ENCODE data around the gene DDX6. TPM values are rescaled to one million over a fixed set of nuclear protein-coding genes. Genes with fewer than 3 reads are reported as not detected.

DDX6 gene
- total and polyA plus RNA-seq, 9 of the 15 experiments (the other 6 are each of a cell fraction or from before 2014, with no cell fraction given), result 10.0 to 102 (median 58.2) TPM

DNA sequence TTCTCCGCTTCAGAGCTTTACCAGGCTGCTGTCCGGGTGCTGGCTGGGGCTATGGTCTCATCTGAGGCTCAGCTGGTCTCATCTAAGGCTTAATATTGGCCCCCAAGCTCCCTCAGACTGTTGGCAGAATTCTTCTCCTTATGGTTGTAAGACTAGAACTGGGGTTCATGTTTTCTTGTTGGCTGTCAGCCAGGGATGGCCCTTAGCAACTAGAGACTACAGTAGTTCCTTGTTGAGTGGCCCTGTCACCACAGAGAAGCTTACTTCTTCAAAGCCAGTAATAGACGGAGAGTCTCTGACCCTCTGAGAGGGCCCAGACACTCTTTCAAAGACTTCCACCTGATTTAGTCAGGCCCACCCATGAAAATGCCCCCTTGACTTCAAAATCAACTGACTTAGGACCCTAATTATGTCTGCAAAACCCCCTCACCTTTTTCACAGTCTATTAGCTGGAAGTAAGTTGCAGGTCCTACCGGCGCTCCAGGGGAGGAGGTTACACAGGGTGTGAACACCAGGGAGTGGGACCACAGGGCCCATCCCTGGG, 87.3 kb downstream of the DDX6 start:
- no peaks in the 10 kb centered on the region for H3K27me3 ChIP-seq (ENCODE audit: control insufficient read depth in 2 of 2, insufficient read depth in 2 of 2, low read length in 2 of 2)
- no peak overlapping the region for H3K4me3 ChIP-seq
- FAIRE-seq (no peak), DNase-seq (ENCODE audit: extremely low read depth in 1 of 4, low spot score in 3 of 4) (peak in 2 of 4 experiments; percentile 8 to 53), ATAC-seq (peak; percentile 54; the same call in 2 of the 3 replicates)
- H3K9me1 ChIP-seq (ENCODE audit: control insufficient read depth, insufficient read depth, low read length), result no peaks in the 10 kb centered on the region
- no peak overlapping the region for H3K9ac ChIP-seq (ENCODE audit: insufficient read depth in 1 of 2, low read depth in 2 of 2, low read length in 2 of 2)
- H3K4me2 ChIP-seq (ENCODE audit: insufficient read depth, low read length), result no peak overlapping the region
- peak overlapping the region; percentile 47 for H2AFZ ChIP-seq (ENCODE audit: low read depth, low read length)
- H3K9me3 ChIP-seq (replicated peaks; ENCODE audit: control insufficient read depth, insufficient read depth, low read depth, low read length), result no peaks in the 10 kb centered on the region
- 71% methylated on average over 5 of the region's 5 CpGs for WGBS (ENCODE audit: insufficient coverage, low coverage, missing lambda C conversion rate)
- no peaks in the 10 kb centered on the region for H3K79me2 ChIP-seq (ENCODE audit: control insufficient read depth, insufficient read depth, low read length)
- BruUV-seq (replicated peaks), result no TSS peak
- CTCF ChIA-PET (ENCODE audit: low intra/inter-chr PET ratio), result no interaction called here
- H4K20me1 ChIP-seq (replicated peaks; ENCODE audit: control insufficient read depth, insufficient read depth, low read length), result no peaks in the 10 kb centered on the region
- in situ Hi-C loops (cut with MboI) (no loop called here), intact Hi-C loops (cut with micrococcal nuclease) (no loop called here)
- POLR2A ChIA-PET, result interaction anchor here (0.6 to 1.1 kb wide), 4 partner anchors 10 to 166 kb away, joined by 3 to 4 read pairs (median 3); no protein-coding TSS in a partner anchor
- H3K4me1 ChIP-seq (replicated peaks in 1 of 2; ENCODE audit: control insufficient read depth in 2 of 2, insufficient read depth in 2 of 2, low read length in 2 of 2), result peaks cover 6 to 8% of the 10 kb centered on the region in 2 experiments; a peak in 3 of 5 replicates
- no peaks in the 10 kb centered on the region for H3K36me3 ChIP-seq (ENCODE audit: control insufficient read depth, insufficient read depth, low read length)
- no peak overlapping the region for H3K27ac ChIP-seq (ENCODE audit: extremely low read depth, low read depth, low read length)
- no peak for TF ChIP-seq KDM5B (IDR thresholded peaks at IDR 0.05; ENCODE audit: insufficient replicate concordance, low read depth, low read length)
- no peak for TF ChIP-seq ZNF76 (CRISPR knock-in tag; IDR thresholded peaks at IDR 0.05; ENCODE audit: borderline replicate concordance)
- TF ChIP-seq DNMT1 (IDR thresholded peaks at IDR 0.05), result no peak
- TF ChIP-seq E2F6 (IDR thresholded peaks at IDR 0.05; ENCODE audit: borderline replicate concordance in 1 of 2, extremely low read depth in 1 of 2, insufficient read depth in 1 of 2, insufficient read length in 1 of 2, low read depth in 1 of 2, low read length in 1 of 2, poor library complexity in 1 of 2, severe bottlenecking in 1 of 2), result no peak
- TF ChIP-seq ZNF134 (CRISPR knock-in tag; conservative IDR thresholded peaks at IDR 0.05), result peak; percentile 69
- TF ChIP-seq EHMT2 (IDR thresholded peaks at IDR 0.05), result no peak
- TF ChIP-seq ZNF197 (CRISPR knock-in tag; IDR thresholded peaks at IDR 0.05; ENCODE audit: low read depth), result no peak
- TF ChIP-seq ZFX (CRISPR knock-in tag; IDR thresholded peaks at IDR 0.05), result peak; percentile 39; the same call in 1 of the 2 replicates
- TF ChIP-seq, protein P1, sequence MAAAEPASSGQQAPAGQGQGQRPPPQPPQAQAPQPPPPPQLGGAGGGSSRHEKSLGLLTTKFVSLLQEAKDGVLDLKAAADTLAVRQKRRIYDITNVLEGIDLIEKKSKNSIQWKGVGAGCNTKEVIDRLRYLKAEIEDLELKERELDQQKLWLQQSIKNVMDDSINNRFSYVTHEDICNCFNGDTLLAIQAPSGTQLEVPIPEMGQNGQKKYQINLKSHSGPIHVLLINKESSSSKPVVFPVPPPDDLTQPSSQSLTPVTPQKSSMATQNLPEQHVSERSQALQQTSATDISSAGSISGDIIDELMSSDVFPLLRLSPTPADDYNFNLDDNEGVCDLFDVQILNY (CRISPR knock-in tag; IDR thresholded peaks at IDR 0.05), result no peak
- TF ChIP-seq, protein P2, sequence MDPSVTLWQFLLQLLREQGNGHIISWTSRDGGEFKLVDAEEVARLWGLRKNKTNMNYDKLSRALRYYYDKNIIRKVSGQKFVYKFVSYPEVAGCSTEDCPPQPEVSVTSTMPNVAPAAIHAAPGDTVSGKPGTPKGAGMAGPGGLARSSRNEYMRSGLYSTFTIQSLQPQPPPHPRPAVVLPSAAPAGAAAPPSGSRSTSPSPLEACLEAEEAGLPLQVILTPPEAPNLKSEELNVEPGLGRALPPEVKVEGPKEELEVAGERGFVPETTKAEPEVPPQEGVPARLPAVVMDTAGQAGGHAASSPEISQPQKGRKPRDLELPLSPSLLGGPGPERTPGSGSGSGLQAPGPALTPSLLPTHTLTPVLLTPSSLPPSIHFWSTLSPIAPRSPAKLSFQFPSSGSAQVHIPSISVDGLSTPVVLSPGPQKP (CRISPR knock-in tag; IDR thresholded peaks at IDR 0.05), result no peak
- TF ChIP-seq ZNF668 (CRISPR knock-in tag; IDR thresholded peaks at IDR 0.05), result no peak
- TF ChIP-seq, protein P3, sequence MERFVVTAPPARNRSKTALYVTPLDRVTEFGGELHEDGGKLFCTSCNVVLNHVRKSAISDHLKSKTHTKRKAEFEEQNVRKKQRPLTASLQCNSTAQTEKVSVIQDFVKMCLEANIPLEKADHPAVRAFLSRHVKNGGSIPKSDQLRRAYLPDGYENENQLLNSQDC (CRISPR knock-in tag; IDR thresholded peaks at IDR 0.05), result no peak
- no peak for TF ChIP-seq YY1 (IDR thresholded peaks at IDR 0.05; ENCODE audit: borderline replicate concordance in 1 of 3, control insufficient read depth in 1 of 3, extremely low read depth in 1 of 3, insufficient read depth in 3 of 3, insufficient read length in 1 of 3, insufficient replicate concordance in 2 of 3, low read depth in 1 of 3, low read length in 2 of 3)
- TF ChIP-seq MAFF (IDR thresholded peaks at IDR 0.05; ENCODE audit: low read length), result no peak
- TF ChIP-seq KLF16 (IDR thresholded peaks at IDR 0.05), result no peak
- TF ChIP-seq, protein P4, sequence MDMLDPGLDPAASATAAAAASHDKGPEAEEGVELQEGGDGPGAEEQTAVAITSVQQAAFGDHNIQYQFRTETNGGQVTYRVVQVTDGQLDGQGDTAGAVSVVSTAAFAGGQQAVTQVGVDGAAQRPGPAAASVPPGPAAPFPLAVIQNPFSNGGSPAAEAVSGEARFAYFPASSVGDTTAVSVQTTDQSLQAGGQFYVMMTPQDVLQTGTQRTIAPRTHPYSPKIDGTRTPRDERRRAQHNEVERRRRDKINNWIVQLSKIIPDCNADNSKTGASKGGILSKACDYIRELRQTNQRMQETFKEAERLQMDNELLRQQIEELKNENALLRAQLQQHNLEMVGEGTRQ (CRISPR knock-in tag; IDR thresholded peaks at IDR 0.05), result no peak
- TF ChIP-seq GABPB2 (CRISPR knock-in tag; conservative IDR thresholded peaks at IDR 0.05), result no peak
- TF ChIP-seq IFI16 (CRISPR knock-in tag; IDR thresholded peaks at IDR 0.05), result no peak
- no peak for TF ChIP-seq SMARCA4 (IDR thresholded peaks at IDR 0.05)

Measured in K562 (cell line).